DND-41 (cell line): ENCODE data around the gene MOB3B.
"Not testable (repeated sequence)": the region's sequence is repeated elsewhere in the genome, so short reads cannot be mapped to it uniquely, and the experiment has no call there.

Source experiments
- ATAC-seq: fragments of 200-7000 bp; cut with Tn5 transposase; 3 replicates; pipeline ENCODE4 v1.9.1; 2021; ENCODE audit warnings: low read depth; ENCODE audit not compliant: insufficient read depth
- DNase-seq: peaks from one replicate; pipeline ENCODE4 v3.0.0-alpha.2; 2020
- H2AFZ ChIP-seq: 2 replicates; pipeline ENCODE4 v1.6.0; 2012; ENCODE audit warnings: low read depth, low read length
- H3K27ac ChIP-seq: 2 replicates; pipeline ENCODE4 v1.5.1; 2012; ENCODE audit warnings: low read length, inconsistent platforms
- H3K27me3 ChIP-seq: fragments of 200-600 bp; sonication (generic); 2 replicates; pipeline ENCODE4 v1.6.0; 2012; ENCODE audit warnings: low read length, mild to moderate bottlenecking, inconsistent platforms; ENCODE audit not compliant: insufficient read depth, poor library complexity
- H3K36me3 ChIP-seq: 2 replicates; pipeline ENCODE4 v1.5.1; 2012; ENCODE audit warnings: low read length, inconsistent platforms; ENCODE audit not compliant: insufficient read depth
- H3K4me1 ChIP-seq: 2 replicates; pipeline ENCODE4 v1.5.1; 2012; ENCODE audit warnings: mild to moderate bottlenecking, low read length; ENCODE audit not compliant: insufficient read depth
- H3K4me2 ChIP-seq: 2 replicates; pipeline ENCODE4 v1.6.0; 2012; ENCODE audit warnings: mild to moderate bottlenecking, moderate library complexity, low read length, inconsistent platforms; ENCODE audit not compliant: insufficient read depth
- H3K4me3 ChIP-seq, 2 experiments: fragments of 200-600 bp in 1 of 2; shearing (Covaris generic) in 1 of 2; 2 replicates each; pipeline ENCODE4 v1.5.1; 2012 to 2016; ENCODE audit warnings: inconsistent platforms in 2 of 2, low read length in 2 of 2, mild to moderate bottlenecking in 2 of 2, low read depth in 1 of 2, moderate library complexity in 1 of 2
- H3K79me2 ChIP-seq: 2 replicates; pipeline ENCODE4 v1.6.0; 2012; ENCODE audit warnings: low read length, inconsistent platforms; ENCODE audit not compliant: insufficient read depth
- H3K9ac ChIP-seq: 2 replicates; pipeline ENCODE4 v1.6.0; 2012; ENCODE audit warnings: low read depth, mild to moderate bottlenecking, inconsistent platforms, low read length, moderate library complexity
- H3K9me3 ChIP-seq: 2 replicates; pipeline ENCODE4 v1.5.1; 2012; ENCODE audit warnings: low read length, moderate library complexity, mild to moderate bottlenecking, inconsistent platforms; ENCODE audit not compliant: insufficient read depth, severe bottlenecking
- H4K20me1 ChIP-seq: 2 replicates; pipeline ENCODE4 v1.6.0; 2012; ENCODE audit warnings: low read length; ENCODE audit not compliant: insufficient read depth
- CTCF ChIP-seq: IDR thresholded peaks from 2 replicates; pipeline ENCODE4 v1.5.1; 2012; ENCODE audit warnings: borderline replicate concordance, low read length, moderate library complexity, mild to moderate bottlenecking; ENCODE audit not compliant: poor library complexity, severe bottlenecking; ENCODE audit errors: extremely low read depth
- EZH2 ChIP-seq: IDR thresholded peaks from 3 replicates; pipeline ENCODE4 v1.6.1; 2012; ENCODE audit warnings: borderline replicate concordance, low read depth, mild to moderate bottlenecking, moderate library complexity, low read length, inconsistent platforms; ENCODE audit not compliant: severe bottlenecking

The MOB3B gene

GRCh38 chr9:27422279-27422834, 107.3 kb downstream of the MOB3B start:
- Histone ChIP-seq H3K4me2 (no peak overlapping the region), H3K27me3 (no peaks in the 10 kb centered on the region), H3K9ac (no peak overlapping the region), H2AFZ (no peak overlapping the region), H3K79me2 (no peaks in the 10 kb centered on the region), H3K36me3 (no peaks in the 10 kb centered on the region), H3K9me3 (no peaks in the 10 kb centered on the region), H4K20me1 (no peaks in the 10 kb centered on the region), H3K4me3 (no peak overlapping the region), H3K4me1 (no peaks in the 10 kb centered on the region), H3K27ac (no peak overlapping the region)
- DNase-seq: no peak
- TF ChIP-seq CTCF (no peak), EZH2 (no peak)
- ATAC-seq: no peak

GRCh38 chr9:27421577-27421976, 108.0 kb downstream of the MOB3B start:
- H4K20me1 ChIP-seq: no peaks in the 10 kb centered on the region
- ATAC-seq: no peak

GRCh38 chr9:27419558-27419957, 110.1 kb downstream of the MOB3B start:
- H4K20me1 ChIP-seq, H3K9me3 ChIP-seq, H3K27me3 ChIP-seq, DNase-seq, H3K79me2 ChIP-seq, H3K4me1 ChIP-seq, H3K9ac ChIP-seq, H2AFZ ChIP-seq, H3K4me2 ChIP-seq, H3K27ac ChIP-seq, H3K4me3 ChIP-seq, H3K36me3 ChIP-seq, ATAC-seq: not testable (repeated sequence)

More at GRCh38 chr9:27421577-27421976, 108.0 kb downstream of the MOB3B start:
- Histone ChIP-seq H3K36me3 (no peaks in the 10 kb centered on the region), H3K4me3 (no peak overlapping the region), H3K4me2 (no peak overlapping the region), H3K27ac (no peak overlapping the region), H3K79me2 (no peaks in the 10 kb centered on the region), H3K9me3 (no peaks in the 10 kb centered on the region), H3K27me3 (no peaks in the 10 kb centered on the region), H3K9ac (no peak overlapping the region), H3K4me1 (no peaks in the 10 kb centered on the region), H2AFZ (no peak overlapping the region)
- no peak for DNase-seq
- no peak for TF ChIP-seq EZH2
- no peak for TF ChIP-seq CTCF

GRCh38 chr9:27414220-27414761, 115.3 kb downstream of the MOB3B start:
- Histone ChIP-seq H2AFZ (no peak overlapping the region), H4K20me1 (no peaks in the 10 kb centered on the region), H3K9me3 (no peaks in the 10 kb centered on the region), H3K9ac (no peak overlapping the region), H3K4me3 (no peak overlapping the region), H3K36me3 (no peaks in the 10 kb centered on the region), H3K27me3 (no peaks in the 10 kb centered on the region), H3K4me2 (no peak overlapping the region), H3K79me2 (no peaks in the 10 kb centered on the region), H3K27ac (no peak overlapping the region), H3K4me1 (no peaks in the 10 kb centered on the region)
- DNase-seq (no peak), ATAC-seq (no peak)
- TF ChIP-seq EZH2 (no peak), CTCF (no peak)
